ENCODE results near the gene RNASEH1. TPM values are rescaled to one million over a fixed set of nuclear protein-coding genes. Genes with fewer than 3 reads are reported as not detected.

The RNASEH1 gene
- total and polyA plus RNA-seq, 2 of the 8 experiments (the other 6 are each of a cell fraction or from before 2014, with no cell fraction given) = 11.7 to 42.7 TPM

DNA sequence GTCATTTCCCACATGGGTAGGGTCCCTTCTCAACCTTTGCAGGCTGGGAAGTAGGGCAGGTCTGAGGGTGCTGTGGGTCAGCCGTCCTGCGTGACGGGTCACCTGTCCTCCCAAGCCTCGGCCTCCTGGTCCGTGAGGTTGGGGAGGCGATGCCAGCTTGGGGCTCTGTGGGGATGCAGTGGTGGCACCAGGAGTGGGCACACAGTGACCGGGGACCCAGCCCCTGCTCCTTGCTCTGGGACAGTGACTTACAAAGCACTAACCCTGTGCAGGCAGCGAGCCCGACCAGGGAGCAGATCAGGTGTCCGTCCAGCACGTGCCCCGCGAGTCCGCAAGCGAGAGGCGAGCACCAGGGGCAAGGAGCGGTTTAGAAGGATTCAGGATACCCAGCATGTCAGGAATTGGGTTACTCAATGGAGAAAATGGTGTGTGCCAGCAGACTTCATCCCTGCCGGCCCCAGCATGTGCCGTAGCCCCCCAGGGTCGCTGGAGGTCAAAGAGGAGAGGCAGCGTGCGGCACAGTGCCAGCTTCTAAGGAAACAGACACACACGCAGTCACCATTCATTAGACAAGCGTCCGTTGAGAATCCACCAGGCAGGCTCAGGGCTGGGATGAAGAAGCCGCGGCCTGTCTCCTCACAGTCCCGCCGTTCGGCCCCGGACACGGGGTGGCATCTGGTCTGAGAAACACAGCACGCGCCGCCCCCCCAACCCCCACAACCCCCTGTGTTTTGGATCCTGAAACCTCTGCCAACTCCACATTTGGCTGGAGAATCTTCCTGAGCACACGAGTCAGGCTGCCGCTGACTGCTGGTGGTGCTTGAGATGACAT lies 48.5 kb upstream of the RNASEH1 start:
- no peak overlapping the region for H3K14ac ChIP-seq (ENCODE audit: insufficient read length)
- H2BK120ac ChIP-seq (replicated peaks; ENCODE audit: low read depth, low read length) = no peak overlapping the region
- H4K20me1 ChIP-seq (replicated peaks in 1 of 2; ENCODE audit: control insufficient read depth in 1 of 2, insufficient read depth in 2 of 2, low read length in 2 of 2) = peaks cover 0 to 2% of the 10 kb centered on the region in 2 experiments
- FAIRE-seq (no peak), DNase-seq (ENCODE audit: low read depth in 1 of 2, low spot score in 2 of 2) (peak in 1 of 2 experiments; percentile 39)
- no peak overlapping the region for H2BK15ac ChIP-seq (ENCODE audit: low read length)
- H3K27me3 ChIP-seq (replicated peaks in 1 of 4; ENCODE audit: control insufficient read depth in 3 of 4, extremely low read depth in 1 of 4, insufficient read depth in 3 of 4, low read length in 3 of 4) = no peaks in the 10 kb centered on the region; a peak in 1 of 7 replicates
- H3K23me2 ChIP-seq (ENCODE audit: low read depth, low read length) = no peaks in the 10 kb centered on the region
- H2AK5ac ChIP-seq (ENCODE audit: low read depth, low read length) = no peak overlapping the region
- no peak overlapping the region for H3K4me3 ChIP-seq (ENCODE audit: extremely low read depth in 1 of 4, insufficient read depth in 2 of 4, low read depth in 3 of 4, low read length in 4 of 4)
- no peak overlapping the region for H3K18ac ChIP-seq (ENCODE audit: extremely low read depth, low read length)
- no peak overlapping the region for H2BK12ac ChIP-seq (ENCODE audit: low read depth, low read length)
- no peak overlapping the region for H4K91ac ChIP-seq (replicated peaks; ENCODE audit: insufficient read length, low read length)
- no peak overlapping the region for H3K23ac ChIP-seq (ENCODE audit: insufficient read length)
- H3K36me3 ChIP-seq (ENCODE audit: control insufficient read depth in 2 of 4, insufficient read depth in 4 of 4, low read length in 3 of 4) = no peaks in the 10 kb centered on the region
- WGBS, 2 experiments (ENCODE audit: extremely low coverage in 1 of 2, insufficient coverage in 1 of 2, insufficient read length in 1 of 2, insufficient replicate concordance in 2 of 2, low coverage in 1 of 2, low lambda C conversion rate in 2 of 2, missing lambda C conversion rate in 1 of 2) = 91% methylated on average over 34 of the region's 37 CpGs; no CpG with 5 or more reads in 1 of the 2 experiments
- H3K79me1 ChIP-seq (ENCODE audit: low read depth, low read length) = no peaks in the 10 kb centered on the region
- H3K27ac ChIP-seq (ENCODE audit: low read depth, low read length) = no peak overlapping the region; the same call in 1 of the 2 replicates
- ChIA-PET CTCF (ENCODE audit: partially characterized antibody) (no interaction called here), POLR2A (ENCODE audit: partially characterized antibody) (interaction anchor here (0.8 kb wide), 1 partner anchor 48 kb away, joined by 3 read pairs; the partner anchor contains the start of gene RNASEH1)
- H2BK5ac ChIP-seq (ENCODE audit: low read depth, low read length) = no peak overlapping the region
- H3K9ac ChIP-seq (replicated peaks in 1 of 4; ENCODE audit: extremely low read depth in 1 of 4, low read depth in 3 of 4, low read length in 3 of 4) = no peak overlapping the region
- H4K5ac ChIP-seq (ENCODE audit: insufficient read length, low read depth, low read length) = no peak overlapping the region
- no peaks in the 10 kb centered on the region for H3K9me3 ChIP-seq (ENCODE audit: insufficient read depth in 2 of 2, low read depth in 1 of 2, low read length in 1 of 2)
- H2BK20ac ChIP-seq (ENCODE audit: low read length) = no peak overlapping the region
- H3K4me2 ChIP-seq (ENCODE audit: insufficient read depth in 1 of 2, low read depth in 2 of 2, low read length in 2 of 2) = no peak overlapping the region
- no peak overlapping the region for H3K56ac ChIP-seq (replicated peaks; ENCODE audit: insufficient read length, low read depth, low read length)
- H4K8ac ChIP-seq (ENCODE audit: extremely low read depth, insufficient read depth, low read length) = peak overlapping the region; percentile 85; the same call in 1 of the 2 replicates
- H3K4me1 ChIP-seq (replicated peaks in 1 of 4; ENCODE audit: control insufficient read depth in 3 of 4, insufficient read depth in 4 of 4, low read length in 3 of 4) = no peaks in the 10 kb centered on the region
- H3K79me2 ChIP-seq (ENCODE audit: control insufficient read depth in 1 of 2, insufficient read depth in 2 of 2, low read length in 2 of 2) = no peaks in the 10 kb centered on the region
- no peak overlapping the region for H3K4ac ChIP-seq (replicated peaks; ENCODE audit: insufficient read length, low read depth, low read length)
- H2AFZ ChIP-seq (ENCODE audit: low read length) = no peak overlapping the region
- TF ChIP-seq JUND (IDR thresholded peaks at IDR 0.05; ENCODE audit: low read length) (no peak), TCF12 (IDR thresholded peaks at IDR 0.05; ENCODE audit: low read depth, low read length) (no peak), BACH1 (IDR thresholded peaks at IDR 0.05; ENCODE audit: low read length) (no peak), RAD21 (IDR thresholded peaks at IDR 0.05 in 1 of 2, conservative IDR thresholded peaks at IDR 0.05 in 1 of 2; ENCODE audit: low read depth in 2 of 2, low read length in 2 of 2) (no peak), CBX8 (IDR thresholded peaks at IDR 0.05; ENCODE audit: borderline replicate concordance, low read depth, low read length) (no peak), YY1 (IDR thresholded peaks at IDR 0.05; ENCODE audit: low read depth, low read length) (no peak), SP1 (IDR thresholded peaks at IDR 0.05; ENCODE audit: low read depth, low read length) (no peak)
- TF ChIP-seq, protein P1, sequence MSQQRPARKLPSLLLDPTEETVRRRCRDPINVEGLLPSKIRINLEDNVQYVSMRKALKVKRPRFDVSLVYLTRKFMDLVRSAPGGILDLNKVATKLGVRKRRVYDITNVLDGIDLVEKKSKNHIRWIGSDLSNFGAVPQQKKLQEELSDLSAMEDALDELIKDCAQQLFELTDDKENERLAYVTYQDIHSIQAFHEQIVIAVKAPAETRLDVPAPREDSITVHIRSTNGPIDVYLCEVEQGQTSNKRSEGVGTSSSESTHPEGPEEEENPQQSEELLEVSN (IDR thresholded peaks at IDR 0.05) = no peak
- TF ChIP-seq, protein P2, sequence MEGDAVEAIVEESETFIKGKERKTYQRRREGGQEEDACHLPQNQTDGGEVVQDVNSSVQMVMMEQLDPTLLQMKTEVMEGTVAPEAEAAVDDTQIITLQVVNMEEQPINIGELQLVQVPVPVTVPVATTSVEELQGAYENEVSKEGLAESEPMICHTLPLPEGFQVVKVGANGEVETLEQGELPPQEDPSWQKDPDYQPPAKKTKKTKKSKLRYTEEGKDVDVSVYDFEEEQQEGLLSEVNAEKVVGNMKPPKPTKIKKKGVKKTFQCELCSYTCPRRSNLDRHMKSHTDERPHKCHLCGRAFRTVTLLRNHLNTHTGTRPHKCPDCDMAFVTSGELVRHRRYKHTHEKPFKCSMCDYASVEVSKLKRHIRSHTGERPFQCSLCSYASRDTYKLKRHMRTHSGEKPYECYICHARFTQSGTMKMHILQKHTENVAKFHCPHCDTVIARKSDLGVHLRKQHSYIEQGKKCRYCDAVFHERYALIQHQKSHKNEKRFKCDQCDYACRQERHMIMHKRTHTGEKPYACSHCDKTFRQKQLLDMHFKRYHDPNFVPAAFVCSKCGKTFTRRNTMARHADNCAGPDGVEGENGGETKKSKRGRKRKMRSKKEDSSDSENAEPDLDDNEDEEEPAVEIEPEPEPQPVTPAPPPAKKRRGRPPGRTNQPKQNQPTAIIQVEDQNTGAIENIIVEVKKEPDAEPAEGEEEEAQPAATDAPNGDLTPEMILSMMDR (IDR thresholded peaks at IDR 0.05; ENCODE audit: control extremely low read depth in 1 of 3, insufficient read depth in 1 of 3, low read depth in 1 of 3, low read length in 3 of 3) = no peak

All from H1 (cell line).